ENCODE results near the gene PIERCE2. TPM values are rescaled to one million over a fixed set of nuclear protein-coding genes. Genes with fewer than 3 reads are reported as not detected.
"Not testable (repeated sequence)": the region's sequence is repeated elsewhere in the genome, so short reads cannot be mapped to it uniquely, and the experiment has no call there.

PIERCE2 gene
- total and polyA plus RNA-seq, 2 donors = 1.9 to 6.0 TPM

GRCh38 chr15:55383687-55384086 lies 24.6 kb upstream of the PIERCE2 start:
- peaks cover 0 to 3% of the 10 kb centered on the region in 2 donors for H3K36me3 ChIP-seq (ENCODE audit: control insufficient read depth in 2 of 2, insufficient read depth in 2 of 2, low read length in 1 of 2)
- H3K4me1 ChIP-seq (ENCODE audit: control insufficient read depth in 2 of 2, insufficient read depth in 2 of 2, low read length in 2 of 2) = no peaks in the 10 kb centered on the region
- WGBS = 97% methylated on average over 2 of the region's 2 CpGs

GRCh38 chr15:55387027-55387426 lies 21.3 kb upstream of the PIERCE2 start:
- Histone ChIP-seq H3K9me3 (ENCODE audit: control insufficient read depth in 2 of 2, insufficient read depth in 1 of 2, low read length in 1 of 2) (no peaks in the 10 kb centered on the region), H3K4me1 (ENCODE audit: control insufficient read depth in 2 of 2, insufficient read depth in 2 of 2, low read length in 2 of 2) (no peaks in the 10 kb centered on the region), H3K4me3 (ENCODE audit: low read length in 2 of 2) (no peak overlapping the region), H3K27me3 (ENCODE audit: control insufficient read depth in 2 of 2, insufficient read depth in 1 of 2, low read length in 1 of 2) (no peaks in the 10 kb centered on the region), H3K36me3 (ENCODE audit: control insufficient read depth in 2 of 2, insufficient read depth in 2 of 2, low read length in 1 of 2) (peaks cover 0 to 3% of the 10 kb centered on the region in 2 donors), H3K27ac (ENCODE audit: low read depth in 1 of 2, low read length in 1 of 2) (no peak overlapping the region)
- DNase-seq (ENCODE audit: low read depth in 6 of 9, low spot score in 9 of 9) = no peak

More at GRCh38 chr15:55383687-55384086, 24.6 kb upstream of the PIERCE2 start:
- no peak overlapping the region for H3K4me3 ChIP-seq (ENCODE audit: low read length in 2 of 2)
- no peak for DNase-seq (ENCODE audit: low read depth in 6 of 9, low spot score in 9 of 9)
- no peaks in the 10 kb centered on the region for H3K9me3 ChIP-seq (ENCODE audit: control insufficient read depth in 2 of 2, insufficient read depth in 1 of 2, low read length in 1 of 2)
- H3K27me3 ChIP-seq (ENCODE audit: control insufficient read depth in 2 of 2, insufficient read depth in 1 of 2, low read length in 1 of 2) = no peaks in the 10 kb centered on the region
- H3K27ac ChIP-seq (ENCODE audit: low read depth in 1 of 2, low read length in 1 of 2) = no peak overlapping the region

- H3K9me3 ChIP-seq (ENCODE audit: control insufficient read depth in 2 of 2, insufficient read depth in 1 of 2, low read length in 1 of 2) = no peaks in the 10 kb centered on the region
- H3K27me3 ChIP-seq (ENCODE audit: control insufficient read depth in 2 of 2, insufficient read depth in 1 of 2, low read length in 1 of 2) = no peaks in the 10 kb centered on the region
- H3K4me1 ChIP-seq (ENCODE audit: control insufficient read depth in 2 of 2, insufficient read depth in 2 of 2, low read length in 2 of 2) = no peaks in the 10 kb centered on the region
- H3K4me3 ChIP-seq (ENCODE audit: low read length in 2 of 2) = no peak overlapping the region
- H3K36me3 ChIP-seq (ENCODE audit: control insufficient read depth in 2 of 2, insufficient read depth in 2 of 2, low read length in 1 of 2) = peaks cover 0 to 2% of the 10 kb centered on the region in 2 donors
- DNase-seq (ENCODE audit: low read depth in 6 of 9, low spot score in 9 of 9) = no peak
- H3K27ac ChIP-seq (ENCODE audit: low read depth in 1 of 2, low read length in 1 of 2) = no peak overlapping the region
Measured at GRCh38 chr15:55389264-55389607, 19.1 kb upstream of the PIERCE2 start.

- no peaks in the 10 kb centered on the region for H3K27me3 ChIP-seq (ENCODE audit: control insufficient read depth in 2 of 2, insufficient read depth in 1 of 2, low read length in 1 of 2)
- no peak for DNase-seq (ENCODE audit: low read depth in 6 of 9, low spot score in 9 of 9)
- no peak overlapping the region for H3K4me3 ChIP-seq (ENCODE audit: low read length in 2 of 2)
- no peaks in the 10 kb centered on the region for H3K4me1 ChIP-seq (ENCODE audit: control insufficient read depth in 2 of 2, insufficient read depth in 2 of 2, low read length in 2 of 2)
- H3K36me3 ChIP-seq (ENCODE audit: control insufficient read depth in 2 of 2, insufficient read depth in 2 of 2, low read length in 1 of 2) = no peaks in the 10 kb centered on the region
- 98% methylated on average over 1 of the region's 1 CpG for WGBS
- no peak overlapping the region for H3K27ac ChIP-seq (ENCODE audit: low read depth in 1 of 2, low read length in 1 of 2)
- no peaks in the 10 kb centered on the region for H3K9me3 ChIP-seq (ENCODE audit: control insufficient read depth in 2 of 2, insufficient read depth in 1 of 2, low read length in 1 of 2)
Measured at GRCh38 chr15:55394694-55395093, 13.6 kb upstream of the PIERCE2 start.

GRCh38 chr15:55398243-55398642 lies 10.1 kb upstream of the PIERCE2 start:
- no peak overlapping the region for H3K4me3 ChIP-seq (ENCODE audit: low read length in 2 of 2)
- no peaks in the 10 kb centered on the region for H3K27me3 ChIP-seq (ENCODE audit: control insufficient read depth in 2 of 2, insufficient read depth in 1 of 2, low read length in 1 of 2)
- 97% methylated on average over 5 of the region's 5 CpGs for WGBS
- H3K9me3 ChIP-seq (ENCODE audit: control insufficient read depth in 2 of 2, insufficient read depth in 1 of 2, low read length in 1 of 2) = no peaks in the 10 kb centered on the region
- DNase-seq (ENCODE audit: low read depth in 6 of 9, low spot score in 9 of 9) = no peak
- H3K27ac ChIP-seq (ENCODE audit: low read depth in 1 of 2, low read length in 1 of 2) = no peak overlapping the region
- no peaks in the 10 kb centered on the region for H3K36me3 ChIP-seq (ENCODE audit: control insufficient read depth in 2 of 2, insufficient read depth in 2 of 2, low read length in 1 of 2)
- no peaks in the 10 kb centered on the region for H3K4me1 ChIP-seq (ENCODE audit: control insufficient read depth in 2 of 2, insufficient read depth in 2 of 2, low read length in 2 of 2)

GRCh38 chr15:55400050-55400449 lies 8.2 kb upstream of the PIERCE2 start:
- H3K27me3 ChIP-seq (ENCODE audit: control insufficient read depth in 2 of 2, insufficient read depth in 1 of 2, low read length in 1 of 2); H3K36me3 ChIP-seq (ENCODE audit: control insufficient read depth in 2 of 2, insufficient read depth in 2 of 2, low read length in 1 of 2); H3K4me1 ChIP-seq (ENCODE audit: control insufficient read depth in 2 of 2, insufficient read depth in 2 of 2, low read length in 2 of 2); H3K27ac ChIP-seq (ENCODE audit: low read depth in 1 of 2, low read length in 1 of 2); H3K4me3 ChIP-seq (ENCODE audit: low read length in 2 of 2); DNase-seq (ENCODE audit: low read depth in 6 of 9, low spot score in 9 of 9); H3K9me3 ChIP-seq (ENCODE audit: control insufficient read depth in 2 of 2, insufficient read depth in 1 of 2, low read length in 1 of 2): not testable (repeated sequence)
- WGBS = 93% methylated on average over 8 of the region's 8 CpGs

- Histone ChIP-seq H3K36me3 (ENCODE audit: control insufficient read depth in 2 of 2, insufficient read depth in 2 of 2, low read length in 1 of 2) (no peaks in the 10 kb centered on the region), H3K9me3 (ENCODE audit: control insufficient read depth in 2 of 2, insufficient read depth in 1 of 2, low read length in 1 of 2) (no peaks in the 10 kb centered on the region), H3K4me3 (ENCODE audit: low read length in 2 of 2) (no peak overlapping the region), H3K27ac (ENCODE audit: low read depth in 1 of 2, low read length in 1 of 2) (no peak overlapping the region), H3K4me1 (ENCODE audit: control insufficient read depth in 2 of 2, insufficient read depth in 2 of 2, low read length in 2 of 2) (no peaks in the 10 kb centered on the region), H3K27me3 (ENCODE audit: control insufficient read depth in 2 of 2, insufficient read depth in 1 of 2, low read length in 1 of 2) (no peaks in the 10 kb centered on the region)
- 97% methylated on average over 1 of the region's 1 CpG for WGBS
- no peak for DNase-seq (ENCODE audit: low read depth in 6 of 9, low spot score in 9 of 9)
Measured at GRCh38 chr15:55401786-55402246, 6.5 kb upstream of the PIERCE2 start.

- Histone ChIP-seq H3K36me3 (ENCODE audit: control insufficient read depth in 2 of 2, insufficient read depth in 2 of 2, low read length in 1 of 2) (no peaks in the 10 kb centered on the region), H3K27ac (ENCODE audit: low read depth in 1 of 2, low read length in 1 of 2) (no peak overlapping the region), H3K27me3 (ENCODE audit: control insufficient read depth in 2 of 2, insufficient read depth in 1 of 2, low read length in 1 of 2) (no peaks in the 10 kb centered on the region), H3K9me3 (ENCODE audit: control insufficient read depth in 2 of 2, insufficient read depth in 1 of 2, low read length in 1 of 2) (no peaks in the 10 kb centered on the region), H3K4me1 (ENCODE audit: control insufficient read depth in 2 of 2, insufficient read depth in 2 of 2, low read length in 2 of 2) (peaks cover 0 to 6% of the 10 kb centered on the region in 2 donors), H3K4me3 (ENCODE audit: low read length in 2 of 2) (no peak overlapping the region)
- DNase-seq (ENCODE audit: low read depth in 6 of 9, low spot score in 9 of 9) = no peak
Measured at GRCh38 chr15:55402707-55403106, 5.6 kb upstream of the PIERCE2 start.

- peaks cover 0 to 6% of the 10 kb centered on the region in 2 donors for H3K4me1 ChIP-seq (ENCODE audit: control insufficient read depth in 2 of 2, insufficient read depth in 2 of 2, low read length in 2 of 2)
- H3K9me3 ChIP-seq (ENCODE audit: control insufficient read depth in 2 of 2, insufficient read depth in 1 of 2, low read length in 1 of 2) = no peaks in the 10 kb centered on the region
- DNase-seq (ENCODE audit: low read depth in 6 of 9, low spot score in 9 of 9) = no peak
- no peak overlapping the region for H3K27ac ChIP-seq (ENCODE audit: low read depth in 1 of 2, low read length in 1 of 2)
- no peak overlapping the region for H3K4me3 ChIP-seq (ENCODE audit: low read length in 2 of 2)
- no peaks in the 10 kb centered on the region for H3K27me3 ChIP-seq (ENCODE audit: control insufficient read depth in 2 of 2, insufficient read depth in 1 of 2, low read length in 1 of 2)
- no peaks in the 10 kb centered on the region for H3K36me3 ChIP-seq (ENCODE audit: control insufficient read depth in 2 of 2, insufficient read depth in 2 of 2, low read length in 1 of 2)
Measured at GRCh38 chr15:55403531-55403930, 4.8 kb upstream of the PIERCE2 start.

- H3K4me3 ChIP-seq (ENCODE audit: low read length in 2 of 2) = peak overlapping the region; percentile 72 to 82
- H3K4me1 ChIP-seq (ENCODE audit: control insufficient read depth in 2 of 2, insufficient read depth in 2 of 2, low read length in 2 of 2) = peaks cover 0 to 9% of the 10 kb centered on the region in 2 donors
- 7% methylated on average over 20 of the region's 20 CpGs for WGBS
- H3K27ac ChIP-seq (ENCODE audit: low read depth in 1 of 2, low read length in 1 of 2) = peak overlapping the region; percentile 82 to 87
- no peaks in the 10 kb centered on the region for H3K27me3 ChIP-seq (ENCODE audit: control insufficient read depth in 2 of 2, insufficient read depth in 1 of 2, low read length in 1 of 2)
- no peaks in the 10 kb centered on the region for H3K9me3 ChIP-seq (ENCODE audit: control insufficient read depth in 2 of 2, insufficient read depth in 1 of 2, low read length in 1 of 2)
- no peaks in the 10 kb centered on the region for H3K36me3 ChIP-seq (ENCODE audit: control insufficient read depth in 2 of 2, insufficient read depth in 2 of 2, low read length in 1 of 2)
- no peak for DNase-seq (ENCODE audit: low read depth in 6 of 9, low spot score in 9 of 9)
Measured at GRCh38 chr15:55407498-55408011, 740 bp upstream of the PIERCE2 start.

Measured in thymus (tissue), 11 donors.